A549 (cell line): ENCODE measurements around the gene OR52N1.

Source experiments
- EP300 ChIP-seq, 2 experiments: fragments of >200 bp; sonication (Bioruptor Twin); formaldehyde crosslinking; IDR thresholded peaks; 2 replicates in 1 of 2; 3 replicates in 1 of 2; pipeline ENCODE4 v1.6.1; 2016 to 2017
- ESRRA ChIP-seq: fragments of 150-350 bp; IDR thresholded peaks from 2 replicates; pipeline ENCODE4 v1.6.1; 2014; ENCODE audit warnings: mild to moderate bottlenecking, low read length, borderline replicate concordance
- MAX ChIP-seq: IDR thresholded peaks from 2 replicates; pipeline ENCODE4 v1.6.1; 2012
- POLR2A ChIP-seq: IDR thresholded peaks from 2 replicates; pipeline ENCODE4 v1.6.1; 2012; ENCODE audit warnings: mild to moderate bottlenecking, low read length

GRCh38 chr11:5791165-5791564, at the start of gene OR52N1:
- TF ChIP-seq ESRRA (no peak), EP300 (IDR thresholded peaks at IDR 0.05) (no peak), POLR2A (no peak), MAX (no peak)
